Activated T-cell treated with anti-CD3 and anti-CD28 coated beads, Interleukin-2, amount 50 U/mL, for 72 hours (primary cell): ENCODE results near the gene TMEM131. TPM values are rescaled to one million over a fixed set of nuclear protein-coding genes. Genes with fewer than 3 reads are reported as not detected.

Experiments
- ATAC-seq, 2 donors: fragments of 150-1000 bp; cut with Tn5 transposase; replicated peaks in 1 of 2; 2 replicates each; pipeline ENCODE4 v1.10.0; 2021; ENCODE audit warnings: moderate library complexity in 2 of 2, mild to moderate bottlenecking in 1 of 2
- DNase-seq, 2 donors: peaks; one replicate each; pipeline ENCODE4 v3.0.0; 2021 to 2022; ENCODE audit warnings: mixed read lengths in 1 of 2
- H3K27ac Mint-ChIP-seq: one replicate; pipeline ENCODE4 v1.8.0; 2022; ENCODE audit warnings: mild to moderate bottlenecking, moderate library complexity, mixed read lengths
- H3K27me3 Mint-ChIP-seq: one replicate; pipeline ENCODE4 v1.8.0; 2022; ENCODE audit warnings: low read depth, mixed read lengths
- H3K36me3 Mint-ChIP-seq, 2 donors: one replicate each; pipeline ENCODE4 v1.8.0; 2022; ENCODE audit warnings: mixed read lengths in 2 of 2, mild to moderate bottlenecking in 1 of 2; ENCODE audit not compliant: insufficient read depth in 2 of 2
- H3K4me1 Mint-ChIP-seq: one replicate; pipeline ENCODE4 v1.8.0; 2022; ENCODE audit warnings: low read depth, mixed read lengths
- H3K4me3 Mint-ChIP-seq, 2 donors: one replicate each; pipeline ENCODE4 v1.8.0; 2022; ENCODE audit warnings: mild to moderate bottlenecking in 2 of 2, mixed read lengths in 2 of 2, moderate library complexity in 2 of 2
- H3K9me3 Mint-ChIP-seq, 2 donors: one replicate each; pipeline ENCODE4 v1.8.0; 2022; ENCODE audit warnings: mixed read lengths in 2 of 2
- total RNA-seq, 2 donors: library from RNA; stranded (reverse); gene quantifications; one replicate each; pipeline ENCODE4 v1.2.3, GENCODE V29; 2022

Gene TMEM131
- total RNA-seq, 2 donors from 2014 or later, result 40.3 to 40.5 TPM

GRCh38 chr2:97806738-97807618 is 188.8 kb downstream of the TMEM131 start:
- Mint-ChIP-seq H3K9me3 (no peaks in the 10 kb centered on the region), H3K4me1 (no peaks in the 10 kb centered on the region), H3K27ac (no peak overlapping the region), H3K4me3 (no peak overlapping the region), H3K36me3 (peaks cover 0 to 3% of the 10 kb centered on the region in 2 donors), H3K27me3 (no peaks in the 10 kb centered on the region)
- DNase-seq, result peak; percentile 77 to 81
- ATAC-seq, result peak; percentile 89 to 91

GRCh38 chr2:97805776-97806175 is 190.0 kb downstream of the TMEM131 start:
- DNase-seq, result no peak
- Mint-ChIP-seq H3K27ac (no peak overlapping the region), H3K36me3 (peaks cover 0 to 3% of the 10 kb centered on the region in 2 donors), H3K4me3 (no peak overlapping the region), H3K27me3 (no peaks in the 10 kb centered on the region), H3K9me3 (no peaks in the 10 kb centered on the region), H3K4me1 (no peaks in the 10 kb centered on the region)
- ATAC-seq, result no peak

- H3K27me3 Mint-ChIP-seq, result no peaks in the 10 kb centered on the region
- H3K36me3 Mint-ChIP-seq, result peaks cover 0 to 8% of the 10 kb centered on the region in 2 donors
- no peaks in the 10 kb centered on the region for H3K4me1 Mint-ChIP-seq
- DNase-seq (no peak), ATAC-seq (no peak)
- no peak overlapping the region for H3K27ac Mint-ChIP-seq
- no peaks in the 10 kb centered on the region for H3K9me3 Mint-ChIP-seq
- H3K4me3 Mint-ChIP-seq, result no peak overlapping the region
These were observed 194.7 kb downstream of the TMEM131 start for GRCh38 chr2:97801028-97801427.

- H3K4me1 Mint-ChIP-seq, result no peaks in the 10 kb centered on the region
- H3K9me3 Mint-ChIP-seq, result no peaks in the 10 kb centered on the region
- no peak overlapping the region for H3K4me3 Mint-ChIP-seq
- H3K27ac Mint-ChIP-seq, result no peak overlapping the region
- H3K27me3 Mint-ChIP-seq, result no peaks in the 10 kb centered on the region
- DNase-seq (no peak), ATAC-seq (no peak)
- H3K36me3 Mint-ChIP-seq, result peaks cover 0 to 8% of the 10 kb centered on the region in 2 donors
These were observed 197.3 kb downstream of the TMEM131 start for GRCh38 chr2:97798416-97798815.

GRCh38 chr2:97797355-97797754 is 198.4 kb downstream of the TMEM131 start:
- Mint-ChIP-seq H3K27me3 (no peaks in the 10 kb centered on the region), H3K9me3 (no peaks in the 10 kb centered on the region), H3K4me1 (no peaks in the 10 kb centered on the region), H3K4me3 (no peak overlapping the region), H3K27ac (no peak overlapping the region), H3K36me3 (peaks cover 0 to 10% of the 10 kb centered on the region in 2 donors)
- DNase-seq, result no peak
- no peak for ATAC-seq

GRCh38 chr2:97796465-97797126 is 199.2 kb downstream of the TMEM131 start:
- Mint-ChIP-seq H3K27me3 (no peaks in the 10 kb centered on the region), H3K9me3 (no peaks in the 10 kb centered on the region), H3K4me1 (no peaks in the 10 kb centered on the region), H3K27ac (no peak overlapping the region), H3K4me3 (no peak overlapping the region), H3K36me3 (peaks cover 0 to 7% of the 10 kb centered on the region in 2 donors)
- DNase-seq, result no peak
- no peak for ATAC-seq

GRCh38 chr2:97792416-97792815 is 203.3 kb downstream of the TMEM131 start:
- peaks cover 0 to 2% of the 10 kb centered on the region in 2 donors for H3K36me3 Mint-ChIP-seq
- ATAC-seq (no peak), DNase-seq (no peak)
- no peaks in the 10 kb centered on the region for H3K27me3 Mint-ChIP-seq
- H3K27ac Mint-ChIP-seq, result no peak overlapping the region
- H3K9me3 Mint-ChIP-seq, result no peaks in the 10 kb centered on the region
- no peak overlapping the region for H3K4me3 Mint-ChIP-seq
- no peaks in the 10 kb centered on the region for H3K4me1 Mint-ChIP-seq

- ATAC-seq, result no peak
- Mint-ChIP-seq H3K27ac (no peak overlapping the region), H3K4me3 (no peak overlapping the region), H3K27me3 (no peaks in the 10 kb centered on the region), H3K4me1 (no peaks in the 10 kb centered on the region), H3K9me3 (no peaks in the 10 kb centered on the region), H3K36me3 (peaks cover 0 to 2% of the 10 kb centered on the region in 2 donors)
- no peak for DNase-seq
These were observed 206.6 kb downstream of the TMEM131 start for GRCh38 chr2:97788986-97789644.

- no peak for DNase-seq
- H3K27ac Mint-ChIP-seq, result no peak overlapping the region
- H3K36me3 Mint-ChIP-seq, result no peaks in the 10 kb centered on the region
- no peak overlapping the region for H3K4me3 Mint-ChIP-seq
- ATAC-seq, result no peak
- H3K27me3 Mint-ChIP-seq, result no peaks in the 10 kb centered on the region
- H3K4me1 Mint-ChIP-seq, result no peaks in the 10 kb centered on the region
- H3K9me3 Mint-ChIP-seq, result no peaks in the 10 kb centered on the region
These were observed 209.9 kb downstream of the TMEM131 start for GRCh38 chr2:97785818-97786217.

GRCh38 chr2:97784953-97785352 is 210.8 kb downstream of the TMEM131 start:
- ATAC-seq (peak in 1 of 2 donors; percentile 38), DNase-seq (no peak)
- H3K36me3 Mint-ChIP-seq, result no peaks in the 10 kb centered on the region
- H3K9me3 Mint-ChIP-seq, result no peaks in the 10 kb centered on the region
- H3K27me3 Mint-ChIP-seq, result no peaks in the 10 kb centered on the region
- H3K27ac Mint-ChIP-seq, result no peak overlapping the region
- H3K4me3 Mint-ChIP-seq, result no peak overlapping the region
- H3K4me1 Mint-ChIP-seq, result no peaks in the 10 kb centered on the region

- no peaks in the 10 kb centered on the region for H3K27me3 Mint-ChIP-seq
- no peak overlapping the region for H3K4me3 Mint-ChIP-seq
- no peak overlapping the region for H3K27ac Mint-ChIP-seq
- no peak for DNase-seq
- no peak for ATAC-seq
- H3K36me3 Mint-ChIP-seq, result peaks cover 0 to 2% of the 10 kb centered on the region in 2 donors
- no peaks in the 10 kb centered on the region for H3K9me3 Mint-ChIP-seq
- no peaks in the 10 kb centered on the region for H3K4me1 Mint-ChIP-seq
These were observed 213.8 kb downstream of the TMEM131 start for GRCh38 chr2:97781981-97782380.

GRCh38 chr2:97779141-97779540 is 216.6 kb downstream of the TMEM131 start:
- no peaks in the 10 kb centered on the region for H3K27me3 Mint-ChIP-seq
- no peak overlapping the region for H3K4me3 Mint-ChIP-seq
- peaks cover 0 to 3% of the 10 kb centered on the region in 2 donors for H3K36me3 Mint-ChIP-seq
- H3K9me3 Mint-ChIP-seq, result no peaks in the 10 kb centered on the region
- ATAC-seq, result no peak
- no peak overlapping the region for H3K27ac Mint-ChIP-seq
- no peaks in the 10 kb centered on the region for H3K4me1 Mint-ChIP-seq
- DNase-seq, result no peak

GRCh38 chr2:97775074-97775473 is 220.7 kb downstream of the TMEM131 start:
- no peak for DNase-seq
- peaks cover 0 to 3% of the 10 kb centered on the region in 2 donors for H3K36me3 Mint-ChIP-seq
- H3K4me1 Mint-ChIP-seq, result no peaks in the 10 kb centered on the region
- no peaks in the 10 kb centered on the region for H3K9me3 Mint-ChIP-seq
- no peaks in the 10 kb centered on the region for H3K27me3 Mint-ChIP-seq
- no peak for ATAC-seq
- no peak overlapping the region for H3K27ac Mint-ChIP-seq
- no peak overlapping the region for H3K4me3 Mint-ChIP-seq
